ENCODE data around the gene ARHGEF40. TPM values are rescaled to one million over a fixed set of nuclear protein-coding genes. Genes with fewer than 3 reads are reported as not detected.

ARHGEF40 gene
- total and polyA plus RNA-seq, 7 donors = 6.8 to 18.7 (median 10.1) TPM

GRCh38 chr14:21068521-21069387, 1.4 kb upstream of the ARHGEF40 start:
- peak; percentile 71 for TF ChIP-seq CTCF (IDR thresholded peaks at IDR 0.05)
- peak overlapping the region; percentile 83 for H3K4me3 ChIP-seq
- H3K9me3 ChIP-seq = no peaks in the 10 kb centered on the region
- DNase-seq (peak; percentile 52 to 76), ATAC-seq (peak; percentile 49 to 73 (median 58))
- 2 to 9% (median 3%) methylated on average over 44 to 45 of the region's 45 CpGs for WGBS, 3 donors
- no peaks in the 10 kb centered on the region for H3K27me3 ChIP-seq (ENCODE audit: insufficient read depth in 3 of 3, low read length in 2 of 3)
- peaks cover 18% of the 10 kb centered on the region for H3K4me1 ChIP-seq
- peaks cover 0 to 11% of the 10 kb centered on the region in 2 donors for H3K36me3 ChIP-seq (ENCODE audit: insufficient read depth in 1 of 2, low read depth in 1 of 2)
- intact Hi-C loops (cut with DNase I) = loop anchor here in 1 of 2 donors (5.0 kb wide), 1 partner anchor 34 kb away; the partner anchor contains the start of gene TMEM253
- H3K27ac ChIP-seq = peak overlapping the region; percentile 46

DNA sequence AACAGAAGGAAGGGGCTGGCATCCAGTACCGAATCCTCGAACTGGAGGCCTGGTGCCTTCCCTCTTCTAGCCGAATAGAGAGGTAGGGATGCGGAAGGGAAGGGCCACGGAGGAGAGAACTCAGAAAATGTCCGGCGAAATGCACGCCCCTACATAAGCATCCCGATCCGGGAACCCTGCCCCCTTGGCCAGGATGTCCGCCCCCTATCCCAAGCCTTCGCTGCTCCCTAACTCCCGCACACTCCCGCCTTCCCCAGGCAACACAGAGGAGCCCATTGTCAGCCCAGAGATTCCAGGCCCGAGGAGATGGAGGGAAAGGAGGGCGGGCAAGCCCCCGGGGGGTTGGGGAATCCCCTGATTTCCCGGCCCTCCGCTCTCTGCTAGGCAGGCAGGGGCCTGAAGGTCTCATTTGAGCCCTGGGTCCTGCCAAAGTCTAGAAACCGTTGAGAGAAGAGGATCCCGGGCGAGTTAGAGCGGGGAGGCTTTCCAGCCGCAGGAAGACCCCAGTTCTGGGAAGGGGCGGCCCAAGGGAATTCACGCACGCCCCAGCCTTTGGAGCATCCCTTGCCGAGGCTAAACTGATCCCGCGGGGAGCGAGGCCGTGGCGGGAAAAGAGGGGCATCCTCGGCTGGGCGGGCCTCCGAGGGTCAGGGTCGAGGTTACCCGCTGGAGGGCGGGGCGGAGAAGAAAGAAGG, 569 bp upstream of the ARHGEF40 start:
- H3K4me3 ChIP-seq = peak overlapping the region; percentile 83
- H3K36me3 ChIP-seq (ENCODE audit: insufficient read depth in 1 of 2, low read depth in 1 of 2) = peaks cover 0 to 18% of the 10 kb centered on the region in 2 donors
- ATAC-seq (peak in 2 of 4 donors; percentile 10 to 34), DNase-seq (peak in 1 of 2 donors; percentile 47)
- intact Hi-C loops (cut with DNase I) = loop anchor here (1.0 to 5.0 kb wide), 2 partner anchors 33 to 35 kb away; partner anchors contain the start of gene TMEM253 (in 1 of the 2)
- TF ChIP-seq CTCF (IDR thresholded peaks at IDR 0.05) = no peak
- 1 to 7% (median 1%) methylated on average over 37 to 40 of the region's 40 CpGs for WGBS, 3 donors
- H3K27me3 ChIP-seq (ENCODE audit: insufficient read depth in 3 of 3, low read length in 2 of 3) = no peaks in the 10 kb centered on the region
- no peaks in the 10 kb centered on the region for H3K9me3 ChIP-seq
- peaks cover 18% of the 10 kb centered on the region for H3K4me1 ChIP-seq
- peak overlapping the region; percentile 84 for H3K27ac ChIP-seq

GRCh38 chr14:21070610-21071224, 613 bp downstream of the ARHGEF40 start:
- 0 to 1% (median 1%) methylated on average over 22 to 23 of the region's 23 CpGs for WGBS, 3 donors
- intact Hi-C loops (cut with DNase I) = loop anchor here in 1 of 2 donors (1.0 kb wide), 1 partner anchor 34 kb away; no protein-coding TSS in a partner anchor
- Histone ChIP-seq H3K27me3 (ENCODE audit: insufficient read depth in 3 of 3, low read length in 2 of 3) (no peaks in the 10 kb centered on the region), H3K4me1 (peaks cover 18% of the 10 kb centered on the region), H3K4me3 (peak overlapping the region; percentile 83), H3K27ac (peak overlapping the region; percentile 84), H3K36me3 (ENCODE audit: insufficient read depth in 1 of 2, low read depth in 1 of 2) (peaks cover under 1 to 30% of the 10 kb centered on the region in 2 donors), H3K9me3 (no peaks in the 10 kb centered on the region)
- DNase-seq (peak; percentile 44 to 66), ATAC-seq (peak; percentile 12 to 41 (median 38))
- TF ChIP-seq CTCF (IDR thresholded peaks at IDR 0.05) = no peak

DNA sequence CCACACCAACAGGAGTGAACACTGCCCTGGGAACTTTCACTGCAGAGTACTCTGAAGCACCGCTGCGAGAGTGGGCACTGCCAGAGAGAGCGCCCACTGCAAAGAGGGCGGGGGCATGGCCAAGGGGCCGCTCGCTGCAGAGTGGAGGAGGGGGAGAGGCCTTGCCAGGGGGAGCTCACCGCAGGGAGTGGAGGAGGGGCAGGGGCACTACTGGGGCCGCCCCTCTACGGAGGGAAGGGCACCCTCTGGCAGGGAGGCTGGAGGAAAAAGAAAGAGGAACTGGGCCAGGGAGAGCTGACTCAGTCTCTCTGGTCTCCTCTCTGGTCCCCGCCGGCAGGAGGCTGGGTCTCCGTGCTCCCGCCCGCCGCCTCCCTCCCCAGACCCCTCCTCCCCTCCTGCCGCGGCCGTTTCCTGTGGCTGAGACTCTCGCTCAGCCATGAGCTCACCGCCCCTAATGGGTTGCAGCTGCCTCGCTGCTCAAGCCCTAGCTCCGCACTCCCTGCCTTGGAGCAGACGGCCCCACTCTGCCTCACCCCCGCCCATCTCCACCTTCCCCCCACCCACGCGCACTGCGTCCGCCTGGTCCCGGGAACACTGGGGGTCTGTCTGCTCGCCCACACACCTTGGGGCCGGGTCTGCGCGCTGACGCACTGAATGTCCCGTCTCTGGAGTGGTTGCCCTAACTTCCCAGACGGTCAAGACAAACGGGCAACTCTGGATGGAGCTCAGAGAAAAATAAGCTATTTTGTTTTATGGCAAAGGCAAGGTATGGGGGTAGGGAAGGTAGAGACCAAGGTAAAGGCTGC, 1.3 kb downstream of the ARHGEF40 start:
- Histone ChIP-seq H3K4me3 (peak overlapping the region; percentile 83), H3K27ac (peak overlapping the region; percentile 84), H3K27me3 (ENCODE audit: insufficient read depth in 3 of 3, low read length in 2 of 3) (no peaks in the 10 kb centered on the region), H3K4me1 (peaks cover 18% of the 10 kb centered on the region), H3K9me3 (no peaks in the 10 kb centered on the region), H3K36me3 (ENCODE audit: insufficient read depth in 1 of 2, low read depth in 1 of 2) (peaks cover 4 to 37% of the 10 kb centered on the region in 2 donors)
- ATAC-seq = peak; percentile 60 to 77 (median 62)
- intact Hi-C loops (cut with DNase I) = loop anchor here in 1 of 2 donors (2.0 kb wide), 1 partner anchor 17 kb away; no protein-coding TSS in a partner anchor
- 11 to 21% (median 11%) methylated on average over 23 to 37 of the region's 37 CpGs for WGBS, 3 donors
- peak; percentile 88 to 90 for DNase-seq
- TF ChIP-seq CTCF (IDR thresholded peaks at IDR 0.05) = peak; percentile 6
